Putamen (tissue), 1 donor: ENCODE measurements around the gene ZNF683.
"Not testable (repeated sequence)": the region's sequence is repeated elsewhere in the genome, so short reads cannot be mapped to it uniquely, and the experiment has no call there.

ENCODE experiments used
- DNase-seq: peaks from one replicate; pipeline ENCODE4 v3.0.0-alpha.2; 2016; ENCODE audit warnings: low spot score

The ZNF683 gene

GRCh38 chr1:26385063-26385462, 12.5 kb upstream of the ZNF683 start:
- DNase-seq = not testable (repeated sequence)

- DNase-seq = no peak
These were observed 11.5 kb upstream of the ZNF683 start for GRCh38 chr1:26384076-26384475.

- DNase-seq = no peak
These were observed 6.3 kb upstream of the ZNF683 start for GRCh38 chr1:26378879-26379251.

- no peak for DNase-seq
These were observed 5.7 kb upstream of the ZNF683 start for GRCh38 chr1:26378088-26378878.

GRCh38 chr1:26376050-26376449, 3.5 kb upstream of the ZNF683 start:
- no peak for DNase-seq

GRCh38 chr1:26375081-26375480, 2.5 kb upstream of the ZNF683 start:
- no peak for DNase-seq

- not testable (repeated sequence) for DNase-seq
These were observed 1.8 kb upstream of the ZNF683 start for GRCh38 chr1:26374361-26374760.

GRCh38 chr1:26373789-26374188, 1.2 kb upstream of the ZNF683 start:
- DNase-seq = no peak

GRCh38 chr1:26373281-26373680, 731 bp upstream of the ZNF683 start:
- DNase-seq = no peak

- DNase-seq = no peak
These were observed 511 bp downstream of the ZNF683 start for GRCh38 chr1:26372039-26372438.

GRCh38 chr1:26370591-26371382, 1.8 kb downstream of the ZNF683 start:
- DNase-seq = no peak

GRCh38 chr1:26368486-26368885, 4.1 kb downstream of the ZNF683 start:
- no peak for DNase-seq

GRCh38 chr1:26368006-26368405, 4.5 kb downstream of the ZNF683 start:
- no peak for DNase-seq

GRCh38 chr1:26367441-26367840, 5.1 kb downstream of the ZNF683 start:
- no peak for DNase-seq

- DNase-seq = no peak
These were observed 7.6 kb downstream of the ZNF683 start for GRCh38 chr1:26364956-26365355.

- peak; percentile 11 for DNase-seq
These were observed 8.8 kb downstream of the ZNF683 start for GRCh38 chr1:26363549-26364448.

- DNase-seq = no peak
These were observed 10.2 kb downstream of the ZNF683 start for GRCh38 chr1:26362331-26362730.

- DNase-seq = no peak
These were observed 10.9 kb downstream of the ZNF683 start for GRCh38 chr1:26361605-26362122.

- no peak for DNase-seq
These were observed 11.5 kb downstream of the ZNF683 start for GRCh38 chr1:26360807-26361604.

- DNase-seq = no peak
These were observed 12.4 kb downstream of the ZNF683 start for GRCh38 chr1:26359981-26360806.
